Measurements from ENCODE around the gene FHL2.
A peak's percentile ranks its signal among the peaks of the same experiment; 100 is the strongest.

Gene FHL2

DNA sequence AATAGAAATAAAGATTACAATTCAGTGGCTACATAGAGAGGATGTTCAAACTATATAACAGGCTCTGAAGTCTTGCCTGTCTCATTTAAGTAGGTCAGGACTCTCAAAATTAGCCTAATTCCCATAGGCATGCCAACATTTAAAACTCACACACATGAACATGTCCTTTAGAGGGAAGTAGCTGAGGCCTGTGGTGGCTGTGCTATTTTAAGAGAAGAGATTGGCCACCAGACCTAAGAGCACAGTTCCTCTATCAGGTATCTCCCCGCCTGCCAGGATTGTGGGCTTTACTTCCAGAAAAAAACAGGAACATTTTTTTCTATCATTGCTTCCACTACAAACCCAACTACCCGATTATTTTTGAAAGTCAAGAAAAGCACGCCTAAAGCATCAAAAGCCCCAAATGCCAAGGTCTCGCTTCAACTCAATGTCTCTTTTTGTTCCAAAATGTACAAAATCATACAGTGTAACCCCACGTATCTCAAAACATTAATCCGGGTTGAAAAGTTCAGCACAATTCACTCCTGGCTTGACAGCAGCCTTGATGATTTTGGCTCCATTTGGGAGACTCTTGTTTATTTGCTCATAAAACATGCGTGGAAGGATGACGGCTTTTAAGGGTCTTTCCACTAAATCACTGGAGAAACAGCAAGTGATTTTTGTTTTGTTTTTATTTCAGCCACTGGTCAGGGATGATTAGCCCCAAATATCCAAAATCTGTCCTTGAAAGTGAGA is 15.3 kb downstream of the FHL2 start:
- FAIRE-seq (no peak), DNase-seq (ENCODE audit: extremely low spot score, insufficient read length, low read depth) (no peak)

DNA sequence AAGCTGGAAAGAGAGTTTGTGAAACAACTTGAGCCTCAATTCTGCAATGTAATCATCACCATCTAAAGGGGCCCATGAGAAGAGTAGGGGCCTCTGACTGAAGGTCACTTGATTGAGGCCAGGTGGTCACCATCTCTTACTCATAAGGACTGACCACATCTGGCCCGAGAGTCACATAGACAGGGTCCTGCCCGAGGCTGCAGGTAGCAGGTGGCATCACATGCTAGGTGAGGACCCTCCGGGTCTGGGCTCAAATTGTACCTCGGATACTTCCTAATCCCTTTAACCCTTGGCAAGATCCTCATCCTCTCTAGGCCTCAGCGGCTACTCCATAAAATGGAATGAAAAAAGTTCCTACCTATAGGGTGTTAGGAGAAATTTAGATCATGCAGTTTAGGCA is 16.7 kb downstream of the FHL2 start:
- DNase-seq (ENCODE audit: extremely low spot score, insufficient read length, low read depth) (no peak), FAIRE-seq (no peak)

DNA sequence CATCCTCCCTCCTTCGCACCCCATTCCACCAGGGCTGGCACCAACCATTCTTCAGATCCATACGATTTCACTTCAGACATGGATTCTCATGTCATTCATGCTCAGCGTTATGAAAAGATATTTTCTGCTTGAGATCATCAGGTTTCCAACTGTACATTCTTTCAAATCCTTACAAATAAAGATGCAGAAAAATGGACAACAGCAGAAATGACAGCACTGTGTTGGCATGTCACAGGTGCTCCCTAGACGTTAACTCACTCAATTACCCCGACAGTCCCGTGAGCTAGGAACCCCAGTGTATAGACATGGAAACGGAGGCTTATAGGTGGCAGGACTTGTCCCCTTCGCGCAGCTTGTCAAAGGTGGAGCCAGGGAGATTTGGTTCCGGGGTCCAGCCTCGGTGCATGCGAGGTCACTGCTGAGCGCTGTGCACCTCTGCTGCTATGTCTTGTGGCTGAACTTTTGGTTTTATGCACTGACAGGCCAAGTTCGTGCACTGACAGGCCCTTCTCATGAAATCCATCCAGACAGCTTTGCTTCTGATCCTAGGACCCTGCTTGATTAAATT is 17.7 kb downstream of the FHL2 start:
- FAIRE-seq = no peak
- no peak for DNase-seq (ENCODE audit: extremely low spot score, insufficient read length, low read depth)

DNA sequence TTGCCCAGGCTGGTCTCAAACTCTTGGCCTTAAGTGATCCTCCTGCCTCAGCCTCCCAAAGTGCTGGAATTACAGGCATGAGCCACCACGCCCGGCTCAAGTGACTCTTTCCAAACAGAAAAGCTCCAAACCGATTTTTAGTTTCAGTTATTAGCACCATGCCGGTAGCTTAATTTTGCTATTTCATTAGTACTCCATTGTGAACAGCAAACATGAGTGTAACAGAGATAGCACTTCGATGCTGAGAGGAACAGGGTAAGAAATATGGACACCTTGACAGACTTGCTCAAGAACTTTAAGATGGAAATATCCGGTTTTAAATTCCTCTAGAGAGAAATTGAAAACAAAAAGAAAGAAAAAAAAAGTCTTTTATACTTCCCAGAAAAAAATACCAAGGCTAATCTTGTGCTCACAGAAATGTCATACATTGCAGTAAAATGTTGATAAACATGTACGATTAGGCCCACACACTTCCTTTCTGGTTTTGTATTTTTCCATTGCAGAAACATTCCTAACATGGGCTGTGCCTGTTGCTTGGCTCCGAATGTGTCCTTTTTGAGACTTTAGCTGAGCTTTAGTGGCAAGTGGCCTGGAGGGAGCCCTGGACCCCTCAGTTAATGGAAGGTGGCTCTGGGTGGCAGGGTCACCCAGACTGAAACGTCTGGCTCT is 18.3 kb downstream of the FHL2 start:
- FAIRE-seq (no peak), DNase-seq (ENCODE audit: extremely low spot score, insufficient read length, low read depth) (no peak)

DNA sequence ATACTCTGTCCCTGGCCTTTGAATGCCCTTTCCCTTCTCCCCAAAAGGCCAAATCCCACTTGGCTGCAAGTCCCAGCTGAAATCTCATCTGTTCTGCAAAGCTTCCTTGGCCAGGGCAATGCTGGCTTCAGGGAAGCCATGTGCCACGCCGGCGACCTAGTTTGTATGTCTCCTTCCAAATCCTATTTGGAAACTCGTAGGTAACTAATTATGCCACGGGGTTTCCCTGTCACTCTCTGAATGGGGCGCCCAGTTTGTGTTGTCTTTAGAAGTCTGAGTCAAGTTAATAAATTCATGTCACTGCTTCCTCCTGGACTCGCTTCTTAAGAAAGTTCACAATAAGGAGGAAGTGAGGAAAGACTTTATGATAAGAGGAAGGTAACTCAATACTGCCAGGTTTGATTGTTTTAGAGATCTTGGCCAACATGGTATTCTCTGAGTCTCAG is 19.1 kb downstream of the FHL2 start:
- FAIRE-seq (no peak), DNase-seq (ENCODE audit: extremely low spot score, insufficient read length, low read depth) (no peak)

DNA sequence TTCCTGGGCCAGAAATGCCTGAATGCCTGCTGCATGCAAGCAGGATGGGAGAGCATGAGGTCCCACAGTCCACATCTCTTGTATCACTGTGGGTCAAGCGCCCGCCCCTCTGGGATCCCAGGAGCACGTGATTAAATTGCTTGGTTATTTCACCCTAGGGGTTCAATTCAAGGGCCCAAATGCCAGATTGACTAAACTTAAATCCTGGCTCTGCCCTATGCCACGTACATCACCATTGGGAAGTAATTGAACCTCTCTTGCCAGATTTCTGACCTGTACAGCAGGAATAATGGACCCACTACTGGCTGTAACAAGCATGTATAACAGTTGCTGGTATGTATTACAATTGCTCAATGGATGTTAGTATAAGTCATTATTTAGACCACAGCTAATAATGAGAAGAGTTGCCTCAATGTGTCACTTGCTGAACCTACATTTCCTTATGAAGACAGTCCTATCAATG is 19.9 kb downstream of the FHL2 start:
- no peak for FAIRE-seq

DNA sequence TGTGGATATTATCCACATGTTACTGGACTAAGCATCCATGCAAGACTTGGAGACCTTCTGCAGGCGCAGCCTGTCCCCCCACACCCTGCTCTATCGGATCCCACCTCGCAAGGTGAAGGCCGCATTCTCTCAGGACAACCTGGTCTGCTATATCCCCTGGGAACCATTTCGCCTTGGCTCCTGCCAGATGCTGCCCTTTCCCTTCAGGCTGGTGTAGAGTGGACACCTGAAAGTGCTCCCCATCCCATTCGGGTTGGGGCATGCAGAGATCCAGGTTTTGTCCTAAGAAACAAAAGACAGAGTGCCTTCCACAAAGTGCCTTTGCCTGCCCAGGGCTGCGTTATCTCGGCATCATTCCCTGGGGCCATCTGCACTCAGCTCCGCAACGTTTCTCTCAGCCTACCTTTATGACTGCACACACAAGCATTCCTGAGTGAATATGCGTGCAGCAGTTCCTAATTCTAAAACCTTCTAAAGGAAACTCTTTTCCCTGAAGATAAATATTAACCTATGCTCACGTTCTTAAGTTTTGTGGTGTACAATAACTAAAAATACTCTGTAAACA is 20.5 kb downstream of the FHL2 start:
- no peak for DNase-seq (ENCODE audit: extremely low spot score, insufficient read length, low read depth)
- no peak for FAIRE-seq

More for the DNA sequence above, 19.9 kb downstream of the FHL2 start:
- DNase-seq (ENCODE audit: extremely low spot score, insufficient read length, low read depth) = no peak

DNA sequence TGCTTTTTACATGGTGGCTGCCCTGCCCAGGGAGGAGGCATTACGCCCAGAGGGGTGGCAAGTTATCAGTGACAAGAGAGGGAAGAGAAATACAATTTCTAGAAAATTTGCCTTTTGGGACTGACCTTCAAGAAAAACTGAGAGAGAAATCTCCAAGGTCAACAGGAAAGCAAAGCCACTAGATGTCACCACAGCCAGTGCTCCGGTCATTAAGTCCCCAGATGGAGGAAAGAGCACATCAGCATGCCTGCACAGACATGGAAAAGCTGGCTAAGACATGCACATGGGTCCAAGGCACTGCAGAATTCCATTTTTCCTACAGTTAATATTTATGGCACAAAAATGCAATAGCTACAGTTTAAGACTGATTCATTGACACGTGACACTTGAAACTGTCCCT is 21.0 kb downstream of the FHL2 start:
- DNase-seq (ENCODE audit: extremely low spot score, insufficient read length, low read depth) (no peak), FAIRE-seq (no peak)

DNA sequence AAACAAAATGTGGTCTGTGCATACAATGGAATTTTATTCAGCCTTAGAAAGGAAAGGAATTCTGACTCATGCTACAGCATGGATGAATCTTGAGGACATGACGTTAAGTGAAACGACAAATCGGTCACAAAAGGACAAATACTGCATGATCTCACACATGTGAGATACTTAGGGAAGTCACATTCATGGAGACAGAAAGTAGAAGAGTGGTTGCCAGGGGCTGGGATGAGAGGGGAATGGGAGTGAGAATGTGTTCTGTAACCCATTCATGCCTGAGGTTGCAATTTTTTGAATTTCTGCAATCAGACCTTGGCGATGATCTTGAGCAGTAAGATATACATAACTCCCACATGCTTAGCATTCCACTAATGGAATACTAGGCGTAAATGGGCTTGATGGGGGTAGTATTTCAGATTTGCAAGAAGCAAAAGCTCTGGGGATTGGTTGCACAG is 22.0 kb downstream of the FHL2 start:
- no peak for FAIRE-seq
- no peak for DNase-seq (ENCODE audit: extremely low spot score, insufficient read length, low read depth)

DNA sequence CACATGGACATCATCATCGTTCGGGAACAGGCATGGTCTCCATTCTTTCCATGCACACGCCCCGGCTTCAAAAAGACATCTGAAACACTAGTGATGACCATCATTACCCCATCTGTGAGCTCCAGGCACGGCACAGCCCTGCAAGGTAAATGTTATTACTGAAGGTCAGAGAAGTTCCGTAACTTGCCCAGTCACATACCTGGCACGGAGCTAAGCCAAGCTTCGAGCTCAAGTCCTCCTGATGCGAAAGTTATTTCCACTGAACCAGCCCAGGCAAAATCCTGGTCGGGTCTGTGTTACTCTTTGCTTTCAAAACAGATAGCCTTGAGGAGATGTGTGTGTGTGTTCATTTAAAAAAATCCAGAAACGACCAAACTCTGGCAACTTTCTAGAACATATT is 22.8 kb downstream of the FHL2 start:
- no peak for DNase-seq (ENCODE audit: extremely low spot score, insufficient read length, low read depth)
- FAIRE-seq = no peak

DNA sequence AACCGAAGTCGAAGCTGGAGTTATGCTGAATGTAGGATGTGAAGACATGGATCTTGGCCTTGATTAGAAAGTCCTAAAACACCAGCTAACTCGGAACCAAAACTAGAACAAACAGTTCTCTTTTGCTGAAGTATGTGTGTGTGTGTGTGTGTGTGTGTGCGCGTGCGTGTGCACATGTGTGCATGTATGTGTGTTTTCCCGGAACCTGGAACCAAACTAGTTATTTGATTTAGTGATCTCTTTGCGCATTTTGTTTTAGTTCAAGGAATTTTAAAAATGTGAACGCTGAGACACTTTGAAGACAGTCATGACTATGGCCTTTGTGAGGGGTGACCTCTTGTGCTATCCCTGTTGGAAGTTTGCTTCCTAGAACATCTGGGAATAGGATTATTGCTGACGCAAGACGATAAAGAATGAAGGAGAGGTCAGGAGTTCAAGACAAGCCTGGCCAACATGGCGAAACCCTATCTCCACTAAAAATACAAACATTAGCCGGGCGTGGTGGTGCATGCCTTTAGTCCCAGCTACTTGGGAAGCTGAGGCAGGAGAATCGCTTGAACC is 23.8 kb downstream of the FHL2 start:
- DNase-seq (ENCODE audit: extremely low spot score, insufficient read length, low read depth) = no peak

DNA sequence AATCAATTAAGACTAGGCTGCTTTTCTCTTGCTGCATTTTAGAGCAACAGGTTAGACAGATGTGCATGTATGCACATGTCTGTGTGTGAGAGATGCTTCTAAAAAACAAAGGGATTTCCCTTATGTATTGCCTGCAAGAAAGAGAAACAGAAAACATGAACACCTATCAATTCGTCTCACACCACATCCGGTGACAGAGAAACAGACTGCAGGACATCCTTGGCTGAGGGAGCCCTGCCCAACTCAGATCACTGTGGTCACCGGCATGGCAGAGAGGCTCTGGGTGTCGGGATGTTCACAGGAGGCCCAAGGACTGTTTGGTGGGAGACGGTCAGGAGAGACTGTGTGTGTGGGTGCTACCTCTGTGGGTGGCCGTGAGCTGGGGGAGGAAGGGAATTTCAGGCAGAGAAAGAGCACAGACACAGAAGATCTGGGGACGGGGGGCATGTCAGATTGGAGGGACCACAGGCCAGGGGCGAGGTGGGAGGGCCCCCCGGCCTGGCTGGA is 24.9 kb downstream of the FHL2 start:
- FAIRE-seq (peak; percentile 84), DNase-seq (ENCODE audit: extremely low spot score, insufficient read length, low read depth) (peak; percentile 49)

More for the DNA sequence above, 23.8 kb downstream of the FHL2 start:
- no peak for FAIRE-seq

DNA sequence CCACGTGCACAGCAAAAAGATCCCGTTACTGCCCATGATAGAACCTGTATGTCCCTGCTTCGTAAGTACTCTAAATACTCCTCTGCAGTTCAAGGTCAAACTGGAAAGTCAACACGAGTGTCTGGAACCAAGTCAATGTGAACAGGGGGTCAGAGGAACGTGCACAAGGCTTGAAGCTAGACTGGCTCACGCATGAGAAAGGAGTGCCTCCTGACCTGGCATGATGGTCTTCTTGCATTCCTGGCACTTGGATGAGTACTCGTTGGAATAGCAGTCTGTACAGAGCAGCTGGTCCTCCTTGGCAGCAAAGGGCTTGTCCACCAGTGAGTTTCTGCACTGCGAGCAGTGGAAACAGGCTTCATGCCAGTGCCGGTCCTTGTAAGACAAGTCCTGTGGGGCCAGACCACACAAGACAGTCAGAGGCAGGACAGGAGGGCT is 25.5 kb downstream of the FHL2 start:
- no peak for DNase-seq (ENCODE audit: extremely low spot score, insufficient read length, low read depth)
- no peak for FAIRE-seq

DNA sequence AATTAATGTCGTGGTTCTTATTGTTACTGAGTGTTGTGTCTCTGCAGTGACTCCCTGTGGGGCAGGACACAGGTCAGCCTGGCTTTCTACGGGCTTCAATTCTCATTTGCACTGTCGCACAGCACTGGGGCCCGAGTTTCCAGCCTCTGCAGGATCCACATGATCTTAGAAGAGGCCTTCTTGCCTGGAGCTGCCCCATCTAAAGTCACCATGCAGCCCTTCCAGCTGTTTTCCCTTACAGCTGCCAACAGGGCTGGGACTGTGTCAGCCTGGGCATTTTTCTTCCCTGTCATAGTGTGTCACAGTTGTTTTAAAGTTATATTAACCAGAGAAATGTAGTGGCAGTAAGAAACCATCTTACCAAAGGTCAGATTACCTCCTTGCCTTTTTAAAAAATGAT is 27.0 kb downstream of the FHL2 start:
- no peak for DNase-seq (ENCODE audit: extremely low spot score, insufficient read length, low read depth)
- FAIRE-seq = no peak

DNA sequence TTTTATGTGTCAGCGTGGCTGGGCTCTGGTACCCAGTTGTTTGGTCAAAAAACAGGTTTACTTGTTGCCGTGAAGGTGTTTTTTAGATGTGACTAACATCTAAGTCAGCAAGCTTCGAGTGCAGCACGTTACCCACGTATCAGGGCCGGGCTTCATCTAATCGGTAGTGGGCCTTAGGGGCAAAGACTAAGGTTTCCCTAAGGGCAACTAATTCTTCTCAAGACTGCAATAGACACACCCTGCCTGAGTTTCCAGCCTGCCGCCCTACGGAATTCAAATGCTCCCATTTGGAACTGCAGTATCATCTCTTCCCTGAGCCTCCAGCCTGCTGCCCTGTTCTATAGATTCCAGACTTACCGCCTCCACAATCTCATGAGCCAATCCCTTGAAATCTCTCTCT is 27.7 kb downstream of the FHL2 start:
- DNase-seq (ENCODE audit: extremely low spot score, insufficient read length, low read depth) = no peak
- FAIRE-seq = no peak

DNA sequence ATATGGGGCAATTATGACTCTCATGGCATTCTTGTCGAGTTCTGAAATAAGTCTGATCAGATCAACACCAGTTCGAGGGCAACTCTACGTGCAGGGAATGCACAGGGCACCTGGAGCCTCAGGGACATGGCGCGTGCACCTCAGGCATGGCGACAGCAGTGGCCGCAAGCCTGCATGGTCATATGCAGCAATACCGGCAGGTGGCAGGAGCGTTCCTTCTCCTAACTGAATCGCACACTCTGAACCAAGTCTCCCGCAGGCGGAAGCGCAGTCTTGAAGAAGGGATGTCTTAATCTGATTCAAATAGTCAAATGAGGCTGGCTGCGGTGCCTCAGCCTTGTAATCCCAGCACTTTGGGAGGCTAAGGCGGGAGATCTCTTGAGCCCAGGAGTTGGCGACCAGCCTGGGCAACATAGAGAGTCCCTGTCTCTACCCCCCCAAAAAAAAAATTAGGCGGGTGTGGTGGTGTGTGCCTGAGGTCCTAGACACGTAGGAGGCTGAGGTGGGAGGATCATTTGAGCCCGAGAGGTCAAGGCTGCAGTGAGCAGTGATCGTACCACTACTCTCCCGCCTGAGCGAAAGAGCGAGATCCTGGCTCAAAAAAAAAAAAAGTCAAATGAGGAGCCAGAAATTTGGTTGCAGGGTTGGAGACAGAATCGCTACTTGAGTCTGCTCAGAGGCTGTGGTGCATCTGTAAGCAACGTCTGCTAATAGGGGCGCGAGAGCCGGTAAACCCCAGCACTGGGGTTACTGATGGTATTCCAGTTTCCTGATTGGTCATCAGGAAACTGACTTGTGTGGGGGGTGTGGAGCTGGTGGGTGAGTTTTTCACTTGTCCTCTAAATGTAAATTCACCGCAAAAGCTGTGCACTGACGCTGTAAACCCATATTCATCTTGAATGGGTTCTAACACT is 28.8 kb downstream of the FHL2 start:
- peak; percentile 51 for DNase-seq (ENCODE audit: extremely low spot score, insufficient read length, low read depth)
- peak; percentile 91 for FAIRE-seq

DNA sequence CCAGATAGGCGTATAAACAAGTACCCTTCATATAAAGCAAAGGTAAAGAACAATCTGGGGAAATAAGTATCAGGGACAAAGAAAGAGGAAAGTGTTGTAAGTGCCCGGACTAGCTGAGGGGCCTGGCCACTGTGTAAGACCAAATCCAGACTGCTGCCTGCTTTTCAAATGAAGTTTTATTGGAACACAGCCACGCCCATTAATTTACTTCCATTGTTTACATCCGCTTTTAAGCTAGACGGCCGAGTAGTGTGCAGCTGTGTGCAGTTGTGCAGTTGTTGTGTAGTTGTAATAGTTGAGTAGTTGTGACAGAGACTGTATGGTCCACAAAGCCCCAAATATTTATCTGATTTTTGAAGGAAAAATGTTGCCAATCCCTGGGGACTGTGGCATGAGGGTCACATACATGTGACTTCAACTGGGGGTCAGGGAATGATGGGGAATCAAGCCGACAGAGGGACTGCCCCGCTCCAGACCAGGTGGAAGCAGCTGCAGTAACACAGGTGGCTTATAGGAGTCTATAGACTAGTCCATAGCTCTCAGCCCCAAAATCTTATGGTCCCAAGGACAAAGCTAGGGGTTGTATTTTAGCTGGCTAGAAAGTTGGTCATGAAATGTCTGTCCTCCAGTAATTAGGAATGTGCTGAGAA is 30.0 kb downstream of the FHL2 start:
- no peak for FAIRE-seq

DNA sequence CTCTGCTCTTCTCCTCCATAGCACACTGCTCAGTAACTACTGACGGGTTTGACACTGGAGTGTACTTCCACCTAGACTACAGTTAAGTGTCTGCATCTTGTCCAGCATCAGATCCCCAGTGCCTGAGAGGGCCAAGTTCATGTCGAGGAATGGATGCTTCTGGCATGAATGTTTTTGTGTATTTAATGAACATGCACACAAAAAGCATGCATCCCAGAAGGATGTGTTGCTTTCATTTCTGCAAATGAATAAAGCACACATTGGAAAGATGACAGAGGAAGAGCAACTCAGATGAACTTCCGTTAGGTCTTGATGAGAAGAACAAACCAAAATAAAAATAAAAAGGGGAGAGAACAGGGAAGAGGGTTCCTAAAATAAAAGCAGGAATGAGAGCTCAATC is 33.6 kb downstream of the FHL2 start:
- FAIRE-seq = no peak
- no peak for DNase-seq (ENCODE audit: extremely low spot score, insufficient read length, low read depth)

More for the DNA sequence above, 30.0 kb downstream of the FHL2 start:
- no peak for DNase-seq (ENCODE audit: extremely low spot score, insufficient read length, low read depth)
